ENCODE results near the gene CRYBA4. TPM values are rescaled to one million over a fixed set of nuclear protein-coding genes. Genes with fewer than 3 reads are reported as not detected.

CRYBA4 gene
- total RNA-seq, 1 experiment from 2014 or later: not detected

DNA sequence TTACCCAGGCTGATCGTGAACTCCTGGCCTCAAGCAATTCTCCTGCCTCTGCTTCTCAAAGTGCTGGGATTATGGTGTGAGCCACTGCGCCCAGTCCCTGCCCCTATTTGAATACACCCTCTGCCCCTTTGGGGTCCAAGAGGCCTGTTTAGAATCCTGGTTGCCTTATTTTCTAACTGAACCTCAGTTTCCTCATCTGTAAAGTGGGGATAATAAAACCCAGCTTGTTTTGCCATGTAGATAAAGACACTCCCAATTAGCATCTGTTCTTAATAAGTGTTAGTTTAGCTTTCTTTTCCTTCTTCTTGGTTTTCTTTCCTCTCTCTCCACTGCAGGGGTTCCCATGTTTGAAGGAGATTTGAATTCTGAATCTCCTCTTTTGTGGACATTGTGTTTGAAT lies 40.4 kb downstream of the CRYBA4 start:
- Histone ChIP-seq H2AFZ (ENCODE audit: low read length) (no peak overlapping the region), H3K4me3 (ENCODE audit: low read length) (no peak overlapping the region), H3K9me3 (ENCODE audit: low read length) (no peaks in the 10 kb centered on the region), H3K27ac (ENCODE audit: low read length) (no peak overlapping the region), H3K79me2 (ENCODE audit: low read length) (no peaks in the 10 kb centered on the region), H3K4me2 (ENCODE audit: low read length) (no peak overlapping the region), H3K27me3 (ENCODE audit: low read length) (peaks cover 14% of the 10 kb centered on the region), H3K36me3 (ENCODE audit: low read depth, low read length) (no peaks in the 10 kb centered on the region), H3K9me2 (replicated peaks; ENCODE audit: low read length) (no peaks in the 10 kb centered on the region), H3F3A (ENCODE audit: low read length, unreplicated experiment) (no peaks in the 10 kb centered on the region), H4K20me1 (ENCODE audit: low read length) (no peaks in the 10 kb centered on the region), H3K4me1 (ENCODE audit: insufficient read depth, low read length) (peaks cover 10% of the 10 kb centered on the region), H3K9ac (ENCODE audit: low read length) (no peak overlapping the region)
- intact Hi-C loops (cut with micrococcal nuclease): no loop called here
- POLR2A ChIA-PET (ENCODE audit: unreplicated experiment): no interaction called here
- BruUV-seq (replicated peaks): no TSS peak
- CTCF ChIA-PET: no interaction called here
- ATAC-seq (no peak), DNase-seq (no peak)
- TF ChIP-seq EZH2phosphoT487 (IDR thresholded peaks at IDR 0.05; ENCODE audit: borderline replicate concordance, low read length) (no peak), EZH2 (IDR thresholded peaks at IDR 0.05; ENCODE audit: low read length, unreplicated experiment) (no peak)
- TF ChIP-seq, protein P1, sequence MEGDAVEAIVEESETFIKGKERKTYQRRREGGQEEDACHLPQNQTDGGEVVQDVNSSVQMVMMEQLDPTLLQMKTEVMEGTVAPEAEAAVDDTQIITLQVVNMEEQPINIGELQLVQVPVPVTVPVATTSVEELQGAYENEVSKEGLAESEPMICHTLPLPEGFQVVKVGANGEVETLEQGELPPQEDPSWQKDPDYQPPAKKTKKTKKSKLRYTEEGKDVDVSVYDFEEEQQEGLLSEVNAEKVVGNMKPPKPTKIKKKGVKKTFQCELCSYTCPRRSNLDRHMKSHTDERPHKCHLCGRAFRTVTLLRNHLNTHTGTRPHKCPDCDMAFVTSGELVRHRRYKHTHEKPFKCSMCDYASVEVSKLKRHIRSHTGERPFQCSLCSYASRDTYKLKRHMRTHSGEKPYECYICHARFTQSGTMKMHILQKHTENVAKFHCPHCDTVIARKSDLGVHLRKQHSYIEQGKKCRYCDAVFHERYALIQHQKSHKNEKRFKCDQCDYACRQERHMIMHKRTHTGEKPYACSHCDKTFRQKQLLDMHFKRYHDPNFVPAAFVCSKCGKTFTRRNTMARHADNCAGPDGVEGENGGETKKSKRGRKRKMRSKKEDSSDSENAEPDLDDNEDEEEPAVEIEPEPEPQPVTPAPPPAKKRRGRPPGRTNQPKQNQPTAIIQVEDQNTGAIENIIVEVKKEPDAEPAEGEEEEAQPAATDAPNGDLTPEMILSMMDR (conservative IDR thresholded peaks at IDR 0.05; ENCODE audit: low read depth, low read length): no peak

DNA sequence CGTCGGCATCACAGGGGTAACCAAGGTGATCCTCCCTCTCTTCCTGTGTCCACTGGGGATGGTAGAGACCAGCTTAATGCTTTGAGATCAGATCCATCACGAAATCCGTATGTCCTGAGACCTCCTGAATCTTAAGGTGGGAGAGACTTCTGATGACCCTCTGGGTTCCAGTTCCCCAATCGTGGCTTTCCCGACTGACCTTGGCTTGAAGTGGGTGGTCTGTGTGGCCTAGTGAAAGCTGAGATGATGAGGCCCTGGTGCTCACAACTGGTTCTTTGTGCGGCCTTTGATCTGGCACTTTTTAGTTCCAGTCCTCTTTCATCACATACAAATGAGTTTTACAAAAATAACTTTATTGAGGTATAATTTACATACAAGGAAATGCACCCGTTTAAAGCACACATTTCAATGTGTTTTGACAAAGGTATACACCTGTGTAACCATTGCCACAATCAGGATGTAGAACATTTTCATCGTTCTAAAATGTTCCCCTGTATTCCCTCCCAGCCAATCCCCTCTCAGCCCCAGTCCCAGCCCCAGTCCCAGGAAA lies 41.7 kb downstream of the CRYBA4 start:
- peaks cover 7% of the 10 kb centered on the region for H3K4me1 ChIP-seq (ENCODE audit: insufficient read depth, low read length)
- H3K27ac ChIP-seq (ENCODE audit: low read length): no peak overlapping the region
- no peaks in the 10 kb centered on the region for H3K79me2 ChIP-seq (ENCODE audit: low read length)
- TF ChIP-seq EZH2 (IDR thresholded peaks at IDR 0.05; ENCODE audit: low read length, unreplicated experiment): no peak
- no peak for TF ChIP-seq EZH2phosphoT487 (IDR thresholded peaks at IDR 0.05; ENCODE audit: borderline replicate concordance, low read length)
- TF ChIP-seq, protein P1 (conservative IDR thresholded peaks at IDR 0.05; ENCODE audit: low read depth, low read length): no peak
- H2AFZ ChIP-seq (ENCODE audit: low read length): no peak overlapping the region
- H3K9me3 ChIP-seq (ENCODE audit: low read length): no peaks in the 10 kb centered on the region
- H3K27me3 ChIP-seq (ENCODE audit: low read length): 0 out of 2 replicates have a peak, but pooled peaks cover under 1% of the 10 kb centered on the region
- ATAC-seq: no peak
- H3K9me2 ChIP-seq (replicated peaks; ENCODE audit: low read length): no peaks in the 10 kb centered on the region
- no peaks in the 10 kb centered on the region for H3K36me3 ChIP-seq (ENCODE audit: low read depth, low read length)
- BruUV-seq (replicated peaks): no TSS peak
- DNase-seq: no peak
- CTCF ChIA-PET: no interaction called here
- no peaks in the 10 kb centered on the region for H3F3A ChIP-seq (ENCODE audit: low read length, unreplicated experiment)
- no peaks in the 10 kb centered on the region for H4K20me1 ChIP-seq (ENCODE audit: low read length)
- H3K4me2 ChIP-seq (ENCODE audit: low read length): no peak overlapping the region
- H3K4me3 ChIP-seq (ENCODE audit: low read length): no peak overlapping the region
- intact Hi-C loops (cut with micrococcal nuclease): no loop called here
- no peak overlapping the region for H3K9ac ChIP-seq (ENCODE audit: low read length)
- POLR2A ChIA-PET (ENCODE audit: unreplicated experiment): interaction anchor here (0.5 kb wide), 1 partner anchor 19 kb away, joined by 5 read pairs; no protein-coding TSS in a partner anchor

DNA sequence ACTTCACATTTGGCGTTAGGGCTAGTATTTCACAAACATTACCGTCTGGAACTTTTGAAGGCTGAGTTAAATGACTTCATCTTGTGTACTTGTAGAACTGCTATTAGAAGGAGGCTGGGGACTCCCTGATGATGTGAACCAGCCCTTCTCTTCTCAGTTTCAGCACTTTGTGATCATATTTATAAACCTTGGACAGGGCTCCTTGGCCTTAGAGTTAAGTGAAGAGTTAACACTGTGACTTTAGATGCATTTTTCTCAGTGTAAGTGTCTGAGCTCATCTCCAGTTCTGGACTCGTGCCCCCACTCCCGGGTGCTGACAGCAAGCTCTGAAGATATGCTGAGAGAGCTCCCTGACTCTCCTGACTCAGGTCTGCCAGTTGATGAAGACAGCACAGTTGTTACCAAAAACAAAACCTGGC lies 44.1 kb downstream of the CRYBA4 start:
- Histone ChIP-seq H3K27ac (ENCODE audit: low read length) (no peak overlapping the region), H3K4me1 (ENCODE audit: insufficient read depth, low read length) (no peaks in the 10 kb centered on the region; the same call in 1 of the 2 replicates), H4K20me1 (ENCODE audit: low read length) (no peaks in the 10 kb centered on the region), H3K4me2 (ENCODE audit: low read length) (no peak overlapping the region), H3K9me3 (ENCODE audit: low read length) (no peaks in the 10 kb centered on the region), H3K9me2 (replicated peaks; ENCODE audit: low read length) (no peaks in the 10 kb centered on the region), H3F3A (ENCODE audit: low read length, unreplicated experiment) (no peaks in the 10 kb centered on the region), H3K27me3 (ENCODE audit: low read length) (no peaks in the 10 kb centered on the region), H3K9ac (ENCODE audit: low read length) (no peak overlapping the region), H3K4me3 (ENCODE audit: low read length) (no peak overlapping the region), H2AFZ (ENCODE audit: low read length) (no peak overlapping the region), H3K79me2 (ENCODE audit: low read length) (no peaks in the 10 kb centered on the region), H3K36me3 (ENCODE audit: low read depth, low read length) (no peaks in the 10 kb centered on the region)
- CTCF ChIA-PET: interaction anchor here (0.9 kb wide), 1 partner anchor 301 kb away, joined by 5 read pairs; no protein-coding TSS in a partner anchor
- no peak for DNase-seq
- BruUV-seq (replicated peaks): no TSS peak
- POLR2A ChIA-PET (ENCODE audit: unreplicated experiment): no interaction called here
- TF ChIP-seq EZH2 (IDR thresholded peaks at IDR 0.05; ENCODE audit: low read length, unreplicated experiment): no peak
- TF ChIP-seq, protein P1 (conservative IDR thresholded peaks at IDR 0.05; ENCODE audit: low read depth, low read length): no peak
- no peak for TF ChIP-seq EZH2phosphoT487 (IDR thresholded peaks at IDR 0.05; ENCODE audit: borderline replicate concordance, low read length)
- ATAC-seq: no peak
- intact Hi-C loops (cut with micrococcal nuclease): no loop called here

Measured in PC-3 (cell line).